Activated CD8-positive, alpha-beta memory T cell treated with anti-CD3 and anti-CD28 coated beads for 36 hours (primary cell): ENCODE results near the gene TTC31. TPM values are rescaled to one million over a fixed set of nuclear protein-coding genes. Genes with fewer than 3 reads are reported as not detected.

Experiments used
- CTCF ChIA-PET: fragments of 350-600 bp; sonication (Branson Sonifier 250); formaldehyde crosslinking; loops from one replicate; lab custom pipeline; 2021; ENCODE audit warnings: antibody characterized with exemption; lab: Charles Lee
- POLR2A ChIA-PET: fragments of 350-600 bp; sonication (Branson Sonifier 250); formaldehyde crosslinking; loops from one replicate; lab custom pipeline; 2021; ENCODE audit warnings: antibody characterized with exemption; lab: Charles Lee
- total RNA-seq, 2 experiments: library from RNA; stranded (reverse); gene quantifications; one replicate each; pipeline ENCODE4 v1.2.3, GENCODE V29; 2021

Gene TTC31
- total RNA-seq, 2 experiments from 2014 or later, result 22.9 to 23.5 TPM

- ChIA-PET POLR2A (interaction anchor here (1.0 to 2.6 kb wide), 5 partner anchors 10 to 57 kb away, joined by 3 to 13 read pairs (median 7); partner anchors contain the start of genes AUP1, CCDC142, HTRA2 and WBP1), CTCF (interaction anchor here (0.7 to 4.0 kb wide), 3 partner anchors 9 to 61 kb away, joined by 3 to 34 read pairs (median 7); partner anchors contain the start of genes AUP1, CCDC142, HTRA2 and TTC31)
Observed at GRCh38 chr2:74472086-74472944, 10.6 kb upstream of the TTC31 start, which contains the start of gene MRPL53. TSS of gene MRPL53 (minus strand) at chr2:74472680. CDS start at chr2:74472660, 20 bp downstream.

GRCh38 chr2:74472945-74473258, 10.0 kb upstream of the TTC31 start:
- ChIA-PET POLR2A (interaction anchor here (1.0 to 2.6 kb wide), 4 partner anchors 9 to 56 kb away, joined by 3 to 13 read pairs (median 6); partner anchors contain the start of genes AUP1, CCDC142, HTRA2 and WBP1), CTCF (interaction anchor here (0.7 to 4.0 kb wide), 3 partner anchors 9 to 60 kb away, joined by 3 to 34 read pairs (median 7); partner anchors contain the start of genes AUP1, CCDC142, HTRA2 and TTC31)

GRCh38 chr2:74474481-74474880, 8.4 kb upstream of the TTC31 start:
- ChIA-PET POLR2A (interaction anchor here (0.7 kb wide), 2 partner anchors 26 to 56 kb away, joined by 4 to 10 read pairs; no protein-coding TSS in a partner anchor), CTCF (interaction anchor here (0.7 to 4.0 kb wide), 4 partner anchors 7 to 55 kb away, joined by 3 to 34 read pairs (median 5); partner anchors contain the start of genes AUP1, CCDC142, HTRA2 and TTC31)

- CTCF ChIA-PET, result interaction anchor here (1.3 to 2.4 kb wide), 2 partner anchors 34 to 55 kb away, joined by 3 to 7 read pairs; partner anchors contain the start of genes AUP1 and HTRA2
- POLR2A ChIA-PET, result interaction anchor here (0.6 kb wide), 1 partner anchor 23 kb away, joined by 5 read pairs; no protein-coding TSS in a partner anchor
Observed at GRCh38 chr2:74474899-74475298, 8.0 kb upstream of the TTC31 start.

GRCh38 chr2:74481431-74481830, 1.4 kb upstream of the TTC31 start:
- ChIA-PET POLR2A (interaction anchor here (0.5 to 2.9 kb wide), 6 partner anchors 9 to 103 kb away, joined by 3 to 10 read pairs (median 6); partner anchors contain the start of genes INO80B, MOGS, MRPL53 and WBP1), CTCF (interaction anchor here (1.0 to 3.8 kb wide), 9 partner anchors 9 to 187 kb away, joined by 3 to 34 read pairs (median 17); partner anchors contain the start of genes AUP1, HTRA2, INO80B and MRPL53)

- POLR2A ChIA-PET, result interaction anchor here (0.5 to 2.9 kb wide), 7 partner anchors 9 to 102 kb away, joined by 3 to 10 read pairs (median 4); partner anchors contain the start of genes INO80B, MOGS, MRPL53 and WBP1
- CTCF ChIA-PET, result interaction anchor here (0.8 to 3.8 kb wide), 23 partner anchors 10 to 232 kb away, joined by 3 to 34 read pairs (median 4); partner anchors contain the start of genes AUP1, DQX1, HTRA2 and INO80B
Observed at GRCh38 chr2:74481961-74482800, 700 bp upstream of the TTC31 start.

GRCh38 chr2:74483675-74484164, 839 bp downstream of the TTC31 start:
- POLR2A ChIA-PET, result interaction anchor here (0.7 to 2.9 kb wide), 2 partner anchors 11 to 29 kb away, joined by 3 to 8 read pairs; partner anchors contain the start of genes INO80B and MRPL53
- CTCF ChIA-PET, result interaction anchor here (0.6 to 3.8 kb wide), 11 partner anchors 11 to 105 kb away, joined by 3 to 34 read pairs (median 12); partner anchors contain the start of genes INO80B, MRPL53, PCGF1 and WBP1

- POLR2A ChIA-PET, result no interaction called here
- CTCF ChIA-PET, result interaction anchor here (1.7 kb wide), 1 partner anchor 15 kb away, joined by 4 read pairs; no protein-coding TSS in a partner anchor
Observed at GRCh38 chr2:74486141-74486540, 3.3 kb downstream of the TTC31 start.

GRCh38 chr2:74488643-74489481, 6.0 kb downstream of the TTC31 start:
- ChIA-PET CTCF (interaction anchor here (0.7 kb wide), 1 partner anchor 28 kb away, joined by 3 read pairs; no protein-coding TSS in a partner anchor), POLR2A (interaction anchor here (0.6 kb wide), 1 partner anchor 18 kb away, joined by 5 read pairs; no protein-coding TSS in a partner anchor)

- CTCF ChIA-PET, result no interaction called here
- POLR2A ChIA-PET, result no interaction called here
Observed at GRCh38 chr2:74489906-74490305, 7.0 kb downstream of the TTC31 start.

- CTCF ChIA-PET, result interaction anchor here (0.8 to 1.4 kb wide), 3 partner anchors 9 to 15 kb away, joined by 3 to 5 read pairs (median 3); partner anchors contain the start of genes CCDC142, PCGF1 and TTC31
- POLR2A ChIA-PET, result interaction anchor here (0.5 to 0.9 kb wide), 2 partner anchors 13 to 16 kb away, joined by 4 to 6 read pairs; no protein-coding TSS in a partner anchor
Observed at GRCh38 chr2:74491648-74492544, 9.0 kb downstream of the TTC31 start.

- CTCF ChIA-PET, result no interaction called here
- POLR2A ChIA-PET, result no interaction called here
Observed at GRCh38 chr2:74493546-74493945, 10.7 kb downstream of the TTC31 start.

GRCh38 chr2:74495440-74495839, 12.6 kb downstream of the TTC31 start:
- ChIA-PET POLR2A (no interaction called here), CTCF (interaction anchor here (0.7 kb wide), 1 partner anchor 27 kb away, joined by 3 read pairs; no protein-coding TSS in a partner anchor)

GRCh38 chr2:74496997-74497776, 14.3 kb downstream of the TTC31 start:
- POLR2A ChIA-PET, result interaction anchor here (0.6 to 0.9 kb wide), 2 partner anchors 10 to 17 kb away, joined by 3 read pairs; partner anchors contain the start of genes PCGF1 and TLX2
- CTCF ChIA-PET, result no interaction called here
